Lower leg skin (tissue), 3 donors: ENCODE results near the gene SLC7A10.

Experiments
- POLR2A ChIP-seq, 2 donors: fragments of 450-650 bp; IDR thresholded peaks; one replicate each; pipeline ENCODE4 v1.6.1; 2016 to 2017; ENCODE audit warnings: antibody characterized with exemption in 2 of 2, mild to moderate bottlenecking in 1 of 2, moderate library complexity in 1 of 2
- TF ChIP-seq, protein P1 (sequence below), 3 donors: fragments of 450-650 bp; IDR thresholded peaks; one replicate each; pipeline ENCODE4 v1.5.1; 2016; ENCODE audit warnings: antibody characterized with exemption in 3 of 3, mild to moderate bottlenecking in 3 of 3, moderate library complexity in 2 of 3

DNA sequence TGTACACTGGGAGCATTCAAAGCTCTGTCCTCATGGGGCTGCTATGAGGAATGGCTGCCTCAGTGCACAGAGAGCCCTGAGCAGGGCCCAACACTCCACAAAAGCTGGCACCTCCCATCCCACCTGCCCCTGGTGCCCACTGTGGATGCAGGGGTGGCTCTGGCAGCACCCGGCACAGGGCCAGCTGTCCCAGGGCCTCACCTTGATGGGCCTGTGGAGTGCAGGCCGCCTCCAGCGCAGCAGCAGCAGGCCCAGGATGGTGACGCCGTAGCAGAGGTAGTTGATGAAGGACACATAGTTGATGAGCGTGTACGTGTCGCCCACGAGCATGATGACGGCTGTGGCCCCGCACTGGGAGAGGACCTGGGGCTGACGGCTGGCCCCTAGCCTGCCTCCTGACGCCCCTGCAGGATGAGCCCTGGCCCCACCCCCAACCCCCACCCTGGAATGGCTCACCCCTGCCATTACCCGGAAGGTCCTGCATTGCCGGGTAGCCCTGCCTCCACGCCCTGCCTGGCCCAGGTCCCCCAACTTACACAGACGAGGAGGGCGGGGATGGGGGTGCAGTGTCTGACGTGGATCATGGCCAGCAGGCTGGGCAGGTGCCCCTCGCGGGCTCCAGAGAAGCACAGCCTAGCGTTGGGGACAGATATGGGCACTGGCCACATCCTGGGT, 15.2 kb downstream of the SLC7A10 start:
- TF ChIP-seq, protein P1, sequence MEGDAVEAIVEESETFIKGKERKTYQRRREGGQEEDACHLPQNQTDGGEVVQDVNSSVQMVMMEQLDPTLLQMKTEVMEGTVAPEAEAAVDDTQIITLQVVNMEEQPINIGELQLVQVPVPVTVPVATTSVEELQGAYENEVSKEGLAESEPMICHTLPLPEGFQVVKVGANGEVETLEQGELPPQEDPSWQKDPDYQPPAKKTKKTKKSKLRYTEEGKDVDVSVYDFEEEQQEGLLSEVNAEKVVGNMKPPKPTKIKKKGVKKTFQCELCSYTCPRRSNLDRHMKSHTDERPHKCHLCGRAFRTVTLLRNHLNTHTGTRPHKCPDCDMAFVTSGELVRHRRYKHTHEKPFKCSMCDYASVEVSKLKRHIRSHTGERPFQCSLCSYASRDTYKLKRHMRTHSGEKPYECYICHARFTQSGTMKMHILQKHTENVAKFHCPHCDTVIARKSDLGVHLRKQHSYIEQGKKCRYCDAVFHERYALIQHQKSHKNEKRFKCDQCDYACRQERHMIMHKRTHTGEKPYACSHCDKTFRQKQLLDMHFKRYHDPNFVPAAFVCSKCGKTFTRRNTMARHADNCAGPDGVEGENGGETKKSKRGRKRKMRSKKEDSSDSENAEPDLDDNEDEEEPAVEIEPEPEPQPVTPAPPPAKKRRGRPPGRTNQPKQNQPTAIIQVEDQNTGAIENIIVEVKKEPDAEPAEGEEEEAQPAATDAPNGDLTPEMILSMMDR (IDR thresholded peaks at IDR 0.05): no peak
- TF ChIP-seq POLR2A (IDR thresholded peaks at IDR 0.05): no peak
